WI38 (cell line): ENCODE results near the gene SEMA5A.

Experiments
- H3K4me3 ChIP-seq: 2 replicates; pipeline ENCODE4 v1.5.1; 2011; ENCODE audit warnings: low read depth, mild to moderate bottlenecking, control low read depth, low read length
- TF ChIP-seq, protein P1 (sequence below): IDR thresholded peaks from 2 replicates; pipeline ENCODE4 v1.5.1; 2012; ENCODE audit warnings: low read depth, mild to moderate bottlenecking, control low read depth, low read length

The SEMA5A gene

DNA sequence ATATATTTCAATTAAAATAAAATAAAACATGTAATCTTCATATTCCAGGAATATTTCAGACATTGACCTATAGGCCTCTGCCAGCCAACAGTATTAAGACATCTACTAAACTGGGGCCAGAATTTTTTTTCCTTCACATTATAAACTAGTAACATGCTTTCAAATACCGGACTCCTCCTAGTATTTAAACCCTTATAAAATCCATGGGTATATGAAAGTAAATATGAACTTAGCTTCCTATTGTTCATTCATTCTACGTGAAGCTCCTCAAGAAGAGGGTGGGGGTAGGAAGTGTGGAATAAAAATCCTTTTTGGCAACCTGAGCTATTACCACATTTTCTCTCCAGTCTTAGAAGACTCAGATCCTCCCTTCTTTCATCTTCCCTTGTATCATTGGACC is 16.4 kb downstream of the SEMA5A start:
- H3K4me3 ChIP-seq: no peak overlapping the region
- TF ChIP-seq, protein P1, sequence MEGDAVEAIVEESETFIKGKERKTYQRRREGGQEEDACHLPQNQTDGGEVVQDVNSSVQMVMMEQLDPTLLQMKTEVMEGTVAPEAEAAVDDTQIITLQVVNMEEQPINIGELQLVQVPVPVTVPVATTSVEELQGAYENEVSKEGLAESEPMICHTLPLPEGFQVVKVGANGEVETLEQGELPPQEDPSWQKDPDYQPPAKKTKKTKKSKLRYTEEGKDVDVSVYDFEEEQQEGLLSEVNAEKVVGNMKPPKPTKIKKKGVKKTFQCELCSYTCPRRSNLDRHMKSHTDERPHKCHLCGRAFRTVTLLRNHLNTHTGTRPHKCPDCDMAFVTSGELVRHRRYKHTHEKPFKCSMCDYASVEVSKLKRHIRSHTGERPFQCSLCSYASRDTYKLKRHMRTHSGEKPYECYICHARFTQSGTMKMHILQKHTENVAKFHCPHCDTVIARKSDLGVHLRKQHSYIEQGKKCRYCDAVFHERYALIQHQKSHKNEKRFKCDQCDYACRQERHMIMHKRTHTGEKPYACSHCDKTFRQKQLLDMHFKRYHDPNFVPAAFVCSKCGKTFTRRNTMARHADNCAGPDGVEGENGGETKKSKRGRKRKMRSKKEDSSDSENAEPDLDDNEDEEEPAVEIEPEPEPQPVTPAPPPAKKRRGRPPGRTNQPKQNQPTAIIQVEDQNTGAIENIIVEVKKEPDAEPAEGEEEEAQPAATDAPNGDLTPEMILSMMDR: no peak

DNA sequence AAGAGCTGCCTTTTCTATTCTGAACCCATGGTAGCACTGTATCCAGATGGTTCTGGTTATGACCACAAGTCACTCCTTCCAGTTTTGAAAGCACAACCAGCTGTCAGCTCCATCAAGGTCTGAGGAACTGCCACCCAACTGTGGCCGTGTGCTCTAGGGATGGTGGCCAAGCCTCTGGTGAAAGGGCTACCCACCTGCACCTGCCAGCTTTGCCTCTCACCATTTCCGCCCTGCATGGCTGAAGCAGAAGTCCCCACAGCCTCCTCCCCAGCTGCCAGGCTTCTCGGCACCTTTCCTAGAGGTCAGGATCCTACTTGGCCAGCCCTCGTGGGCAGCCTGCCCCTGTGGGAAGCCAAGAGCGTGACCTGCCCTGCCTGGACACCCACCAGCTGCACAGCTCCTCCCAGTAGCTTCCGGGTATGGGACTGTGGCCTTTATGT is 16.8 kb downstream of the SEMA5A start:
- no peak overlapping the region for H3K4me3 ChIP-seq
- TF ChIP-seq, protein P1: no peak

DNA sequence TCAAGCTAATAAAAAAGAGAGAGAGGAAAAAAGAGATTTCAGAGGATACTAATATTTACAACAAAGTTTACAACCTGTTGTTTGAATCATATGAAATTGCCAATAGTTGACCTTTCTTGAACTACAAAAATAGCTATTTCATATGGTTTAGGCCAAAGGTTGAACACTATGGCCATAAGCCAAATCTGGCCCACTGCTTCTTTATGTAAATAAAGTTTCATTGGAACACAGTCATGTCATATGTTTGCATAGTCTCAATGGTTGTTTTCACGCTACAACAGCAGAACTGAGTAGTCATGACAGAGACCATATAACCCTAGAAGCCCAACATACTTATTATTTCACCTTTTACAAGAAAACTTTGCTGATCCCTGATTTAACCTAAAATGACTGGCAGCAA is 20.9 kb downstream of the SEMA5A start:
- no peak overlapping the region for H3K4me3 ChIP-seq
- TF ChIP-seq, protein P1: no peak

DNA sequence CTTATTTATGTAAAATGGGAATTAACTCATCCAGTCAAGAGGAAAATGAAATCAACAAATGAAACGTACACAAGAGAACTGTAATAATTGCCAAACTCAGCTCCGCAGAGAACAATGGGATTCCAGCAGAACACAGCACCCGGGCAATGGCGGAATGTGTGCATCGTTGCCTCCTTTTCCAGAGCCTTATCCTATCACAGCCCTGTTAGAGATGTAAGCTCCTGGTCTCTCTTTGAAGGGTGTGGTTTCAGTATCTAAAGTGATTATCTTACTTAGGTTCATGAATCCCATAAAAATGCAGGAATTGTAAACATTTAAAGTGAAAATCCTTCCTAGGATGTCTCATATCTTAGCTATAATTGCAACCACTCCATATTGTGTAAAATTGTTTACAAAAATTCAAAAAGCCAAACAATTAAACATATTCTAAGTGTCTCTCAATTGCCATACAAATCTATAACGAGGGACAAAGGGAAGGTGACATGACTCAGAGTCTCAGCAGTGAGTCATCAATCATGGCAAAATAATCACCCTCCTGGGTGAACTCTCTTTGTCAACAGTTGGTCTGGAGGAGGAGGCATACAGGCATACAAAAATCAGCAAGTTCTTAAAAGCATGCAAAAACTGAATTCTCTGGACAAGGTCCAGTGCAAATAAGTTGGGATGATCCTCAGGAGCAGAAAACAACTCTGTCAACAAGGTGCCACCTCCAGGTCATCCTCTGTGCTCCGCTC is 22.6 kb downstream of the SEMA5A start:
- TF ChIP-seq, protein P1: no peak
- H3K4me3 ChIP-seq: no peak overlapping the region

DNA sequence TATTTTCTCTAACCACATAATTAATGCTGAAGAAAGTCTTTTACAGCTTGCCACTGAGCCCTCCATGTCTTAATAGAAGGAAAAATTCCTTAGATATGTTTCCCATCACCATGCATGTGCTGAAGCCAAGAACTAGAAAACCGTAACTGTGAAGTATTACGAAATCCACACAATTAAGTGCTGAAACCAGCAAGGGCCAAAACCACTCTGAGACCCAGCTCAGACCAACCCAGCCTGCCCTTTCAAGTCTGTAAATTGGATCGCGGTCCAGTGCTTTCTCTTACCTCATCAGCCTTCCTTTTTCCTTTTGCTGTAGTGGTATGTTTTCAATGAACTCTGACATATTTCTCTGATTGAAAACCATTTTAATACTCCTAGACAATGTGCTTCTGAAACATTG is 26.3 kb downstream of the SEMA5A start:
- no peak overlapping the region for H3K4me3 ChIP-seq
- TF ChIP-seq, protein P1: no peak

DNA sequence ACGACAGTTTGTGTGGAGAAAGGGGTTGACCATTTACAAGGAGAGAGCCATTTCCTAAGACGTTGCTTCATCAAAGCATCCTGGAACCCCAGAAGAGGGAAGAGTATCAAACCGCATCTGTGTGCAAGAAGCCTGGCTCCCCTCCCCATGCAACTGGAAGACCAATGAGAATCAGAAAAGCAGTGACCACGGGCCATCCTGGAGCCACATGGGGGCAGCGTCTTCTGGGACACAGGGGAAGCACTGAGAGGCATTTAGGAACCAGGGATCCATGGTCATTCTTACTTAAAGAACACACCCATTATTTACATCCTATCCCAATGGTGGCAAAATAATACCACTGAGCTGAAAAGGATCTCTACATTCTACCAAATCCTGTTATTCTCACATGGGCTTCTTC is 29.3 kb downstream of the SEMA5A start:
- TF ChIP-seq, protein P1: no peak
- H3K4me3 ChIP-seq: no peak overlapping the region

DNA sequence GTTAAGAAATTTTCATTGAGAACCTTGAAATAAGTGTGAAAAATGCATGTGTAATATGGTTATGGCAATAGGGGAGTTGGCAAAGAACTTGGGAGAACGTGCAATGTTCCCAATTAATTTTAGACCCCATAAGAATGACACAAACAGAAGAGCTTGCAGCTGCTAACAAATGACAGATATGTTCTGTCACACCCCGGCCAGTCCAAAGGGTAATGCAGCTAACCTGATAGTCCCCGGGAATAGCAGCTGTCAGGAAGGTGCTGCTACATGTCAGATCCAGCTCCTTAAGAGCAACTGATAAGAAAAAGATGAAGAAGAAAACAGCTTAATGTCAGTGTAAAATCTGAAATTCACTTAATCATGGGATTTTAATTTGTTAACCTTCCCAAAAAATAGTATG is 30.4 kb downstream of the SEMA5A start:
- no peak overlapping the region for H3K4me3 ChIP-seq
- TF ChIP-seq, protein P1: no peak
